Lower leg skin (tissue), 3 donors: ENCODE results near the gene CCDC102A.

Source experiments
- POLR2A ChIP-seq, 2 donors: fragments of 450-650 bp; IDR thresholded peaks; one replicate each; pipeline ENCODE4 v1.6.1; 2016 to 2017; ENCODE audit warnings: antibody characterized with exemption in 2 of 2, mild to moderate bottlenecking in 1 of 2, moderate library complexity in 1 of 2
- TF ChIP-seq, protein P1 (sequence below), 3 donors: fragments of 450-650 bp; IDR thresholded peaks; one replicate each; pipeline ENCODE4 v1.5.1; 2016; ENCODE audit warnings: antibody characterized with exemption in 3 of 3, mild to moderate bottlenecking in 3 of 3, moderate library complexity in 2 of 3

DNA sequence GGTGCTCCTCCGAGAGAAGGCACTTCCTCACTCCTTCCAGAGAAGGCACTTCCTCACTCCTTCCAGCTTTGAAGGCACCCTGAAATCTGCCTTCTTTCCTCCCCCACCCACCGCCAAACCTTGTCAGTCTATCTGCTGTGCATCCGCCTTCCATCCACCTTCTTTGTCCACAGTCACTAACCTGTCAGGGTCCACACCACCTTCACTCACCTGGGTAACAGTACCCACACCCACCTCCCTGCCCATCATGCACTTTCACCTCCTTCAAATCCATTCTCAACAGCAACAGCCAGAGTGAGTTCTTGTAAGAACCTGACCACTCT, 5.2 kb downstream of the CCDC102A start:
- TF ChIP-seq, protein P1, sequence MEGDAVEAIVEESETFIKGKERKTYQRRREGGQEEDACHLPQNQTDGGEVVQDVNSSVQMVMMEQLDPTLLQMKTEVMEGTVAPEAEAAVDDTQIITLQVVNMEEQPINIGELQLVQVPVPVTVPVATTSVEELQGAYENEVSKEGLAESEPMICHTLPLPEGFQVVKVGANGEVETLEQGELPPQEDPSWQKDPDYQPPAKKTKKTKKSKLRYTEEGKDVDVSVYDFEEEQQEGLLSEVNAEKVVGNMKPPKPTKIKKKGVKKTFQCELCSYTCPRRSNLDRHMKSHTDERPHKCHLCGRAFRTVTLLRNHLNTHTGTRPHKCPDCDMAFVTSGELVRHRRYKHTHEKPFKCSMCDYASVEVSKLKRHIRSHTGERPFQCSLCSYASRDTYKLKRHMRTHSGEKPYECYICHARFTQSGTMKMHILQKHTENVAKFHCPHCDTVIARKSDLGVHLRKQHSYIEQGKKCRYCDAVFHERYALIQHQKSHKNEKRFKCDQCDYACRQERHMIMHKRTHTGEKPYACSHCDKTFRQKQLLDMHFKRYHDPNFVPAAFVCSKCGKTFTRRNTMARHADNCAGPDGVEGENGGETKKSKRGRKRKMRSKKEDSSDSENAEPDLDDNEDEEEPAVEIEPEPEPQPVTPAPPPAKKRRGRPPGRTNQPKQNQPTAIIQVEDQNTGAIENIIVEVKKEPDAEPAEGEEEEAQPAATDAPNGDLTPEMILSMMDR (IDR thresholded peaks at IDR 0.05), result no peak
- TF ChIP-seq POLR2A (IDR thresholded peaks at IDR 0.05), result no peak
